IMR-90 (cell line): Measurements from ENCODE around the gene SCAMP4. TPM values are rescaled to one million over a fixed set of nuclear protein-coding genes. Genes with fewer than 3 reads are reported as not detected.

Experiments used
- ATAC-seq: fragments of 200-7000 bp; cut with Tn5 transposase; 2 replicates; pipeline ENCODE4 v1.9.1; 2020; ENCODE audit warnings: low read depth, mild to moderate bottlenecking, moderate library complexity
- BruUV-seq: library from RNA; stranded (reverse); fragments of 400-500 nt; replicated peaks from 2 replicates; lab custom pipeline; 2021; lab: Mats Ljungman, UMichigan
- CTCF ChIA-PET: fragments of 300-600 bp; formaldehyde crosslinking; extraction: SDS; loops from one replicate; lab custom pipeline; 2021; ENCODE audit warnings: antibody characterized with exemption; lab: Yijun Ruan, JAX
- POLR2A ChIA-PET: fragments of 300-600 bp; sonication (Branson Sonifier 250); formaldehyde crosslinking; loops from one replicate; lab custom pipeline; 2022; ENCODE audit warnings: antibody characterized with exemption; ENCODE audit not compliant: unreplicated experiment; lab: Charles Lee
- DNase-seq: peaks from one replicate; pipeline ENCODE4 v3.0.0; 2013
- H2AFZ ChIP-seq: replicated peaks from 2 replicates; pipeline ENCODE3; 2013; ENCODE audit warnings: low read length, mild to moderate bottlenecking; ENCODE audit not compliant: poor library complexity
- H2AK5ac ChIP-seq: 2 replicates; pipeline ENCODE4 v1.6.1; 2013; ENCODE audit warnings: low read depth, low read length, inconsistent platforms
- H2AK9ac ChIP-seq: replicated peaks from 2 replicates; pipeline ENCODE3; 2013; ENCODE audit warnings: mild to moderate bottlenecking, low read depth, low read length, moderate library complexity; ENCODE audit not compliant: poor library complexity
- H2BK120ac ChIP-seq: 2 replicates; pipeline ENCODE4 v1.6.1; 2013; ENCODE audit warnings: low read depth, low read length, inconsistent platforms
- H2BK15ac ChIP-seq: 3 replicates; pipeline ENCODE4 v1.6.1; 2013; ENCODE audit warnings: low read depth, low read length, inconsistent platforms
- H2BK20ac ChIP-seq: 2 replicates; pipeline ENCODE4 v1.6.1; 2013; ENCODE audit warnings: low read depth, mild to moderate bottlenecking, inconsistent platforms, low read length, moderate library complexity
- H2BK5ac ChIP-seq: 2 replicates; pipeline ENCODE4 v1.6.1; 2013; ENCODE audit warnings: mild to moderate bottlenecking, low read depth, low read length, inconsistent platforms; ENCODE audit not compliant: poor library complexity, severe bottlenecking
- H3K14ac ChIP-seq: replicated peaks from 2 replicates; pipeline ENCODE4 v1.6.1; 2013; ENCODE audit warnings: low read depth, low read length, inconsistent platforms
- H3K18ac ChIP-seq: 2 replicates; pipeline ENCODE4 v1.6.1; 2013; ENCODE audit warnings: low read depth, low read length, control low read depth
- H3K23ac ChIP-seq: 2 replicates; pipeline ENCODE4 v1.6.1; 2013; ENCODE audit warnings: low read depth, low read length, inconsistent platforms
- H3K27ac ChIP-seq: 2 replicates; pipeline ENCODE4 v1.5.1; 2013; ENCODE audit warnings: mild to moderate bottlenecking, control low read depth, low read length; ENCODE audit not compliant: insufficient read depth
- H3K27me3 ChIP-seq: 2 replicates; pipeline ENCODE4 v1.6.1; 2013; ENCODE audit warnings: low read length; ENCODE audit not compliant: control insufficient read depth, insufficient read depth
- H3K36me3 ChIP-seq: 2 replicates; pipeline ENCODE4 v1.6.1; 2013; ENCODE audit warnings: low read length, mixed read lengths; ENCODE audit not compliant: control insufficient read depth, insufficient read depth
- H3K4ac ChIP-seq: 2 replicates; pipeline ENCODE4 v1.6.1; 2013; ENCODE audit warnings: low read depth, low read length, inconsistent platforms
- H3K4me1 ChIP-seq: 2 replicates; pipeline ENCODE4 v1.6.1; 2013; ENCODE audit warnings: low read length, mixed read lengths; ENCODE audit not compliant: control insufficient read depth, insufficient read depth
- H3K4me2 ChIP-seq: 2 replicates; pipeline ENCODE4 v1.6.1; 2013; ENCODE audit warnings: low read depth, mild to moderate bottlenecking, control low read depth, low read length, moderate library complexity
- H3K4me3 ChIP-seq: 2 replicates; pipeline ENCODE4 v1.5.1; 2013; ENCODE audit warnings: low read depth, mild to moderate bottlenecking, control low read depth, low read length, moderate library complexity; ENCODE audit not compliant: insufficient read depth
- H3K56ac ChIP-seq: 2 replicates; pipeline ENCODE4 v1.6.1; 2013; ENCODE audit warnings: low read length, inconsistent platforms; ENCODE audit not compliant: insufficient read depth; ENCODE audit errors: extremely low read depth
- H3K79me1 ChIP-seq, 2 experiments: 2 replicates each; pipeline ENCODE4 v1.6.1; 2013; ENCODE audit warnings: low read length in 2 of 2, inconsistent platforms in 1 of 2, low read depth in 1 of 2
- H3K9ac ChIP-seq: 2 replicates; pipeline ENCODE4 v1.6.1; 2013; ENCODE audit warnings: low read depth, low read length, control low read depth
- H3K9me1 ChIP-seq: 2 replicates; pipeline ENCODE4 v1.6.1; 2013; ENCODE audit warnings: low read length, inconsistent platforms; ENCODE audit not compliant: insufficient read depth
- H3K9me3 ChIP-seq: 2 replicates; pipeline ENCODE4 v1.6.1; 2013; ENCODE audit warnings: low read length; ENCODE audit not compliant: control insufficient read depth, insufficient read depth
- H4K20me1 ChIP-seq: 2 replicates; pipeline ENCODE4 v1.6.1; 2013; ENCODE audit warnings: low read length, inconsistent platforms; ENCODE audit not compliant: insufficient read depth
- H4K5ac ChIP-seq: 2 replicates; pipeline ENCODE4 v1.6.1; 2013; ENCODE audit warnings: mild to moderate bottlenecking, low read depth, low read length, control low read depth
- H4K8ac ChIP-seq, 2 experiments: 2 replicates each; pipeline ENCODE4 v1.6.1; 2013; ENCODE audit warnings: low read depth in 2 of 2, low read length in 2 of 2, control low read depth in 1 of 2, inconsistent platforms in 1 of 2
- H4K91ac ChIP-seq: 2 replicates; pipeline ENCODE4 v1.6.1; 2013; ENCODE audit warnings: low read depth, low read length, inconsistent platforms; ENCODE audit not compliant: insufficient read depth
- CHD1 ChIP-seq: IDR thresholded peaks from 2 replicates; pipeline ENCODE4 v1.6.1; 2012; ENCODE audit warnings: low read depth, low read length, improper control_type of control experiment
- MAZ ChIP-seq: IDR thresholded peaks from 2 replicates; pipeline ENCODE4 v1.6.1; 2012; ENCODE audit warnings: low read depth, mild to moderate bottlenecking, low read length, improper control_type of control experiment, moderate library complexity, borderline replicate concordance
- MXI1 ChIP-seq: IDR thresholded peaks from 2 replicates; pipeline ENCODE4 v1.6.1; 2012; ENCODE audit warnings: low read depth, mild to moderate bottlenecking, low read length, moderate library complexity, borderline replicate concordance
- POLR2A ChIP-seq: IDR thresholded peaks from 2 replicates; pipeline ENCODE4 v1.6.1; 2012; ENCODE audit warnings: mild to moderate bottlenecking, low read depth, low read length
- RAD21 ChIP-seq: IDR thresholded peaks from 2 replicates; pipeline ENCODE4 v1.6.1; 2012; ENCODE audit warnings: low read length, improper control_type of control experiment
- WGBS, 2 experiments: methylation state at CpG; one replicate each; pipeline versions ENCODE4 v1.1.5 to v1.1.7; 2013; ENCODE audit warnings: missing lambda C conversion rate in 2 of 2; ENCODE audit not compliant: insufficient read length in 1 of 2; ENCODE audit errors: extremely low coverage in 2 of 2; 5-methylcytosine and 5-hydroxymethylcytosine counted together
- dilution Hi-C: fragments of 300-500 bp; cut with HindIII; formaldehyde crosslinking; loops from one replicate; pipeline ENCODE4 v1.14.3; 2018; ENCODE audit warnings: low sequenced_read_pairs; ENCODE audit not compliant: unreplicated experiment
- in situ Hi-C: fragments of 300-500 bp; cut with MboI; formaldehyde crosslinking; loops from 3 replicates; pipeline ENCODE4 v1.14.3; 2019; ENCODE audit warnings: low sequenced_read_pairs, inconsistent platforms, mixed read lengths
- intact Hi-C: fragments of 100-400 bp; cut with micrococcal nuclease; formaldehyde crosslinking; loops from 2 replicates; pipeline ENCODE4 v1.10.0; 2022
- polyA plus RNA-seq, 3 experiments: library from polyadenylated mRNA; depleted of rRNA; stranded (reverse); fragments of >200 nt; gene quantifications; 2 replicates each; pipeline ENCODE4 v1.2.3, GENCODE V29; 2012; ENCODE audit warnings: low replicate concordance in 1 of 3
- total RNA-seq: library from RNA; depleted of rRNA; stranded (reverse); fragments of >200 nt; gene quantifications from 2 replicates; pipeline ENCODE4 v1.2.3, GENCODE V29; 2012

The SCAMP4 gene
- total and polyA plus RNA-seq, 2 of the 4 experiments (the other 2 are of a cell fraction) = 16.1 to 28.1 TPM

GRCh38 chr19:1884719-1885334 is 20.4 kb upstream of the SCAMP4 start:
- peak overlapping the region; percentile 92 for H3K23ac ChIP-seq
- ChIA-PET CTCF (no interaction called here), POLR2A (interaction anchor here (0.6 kb wide), 1 partner anchor 20 kb away, joined by 7 read pairs; no protein-coding TSS in a partner anchor)
- H3K27ac ChIP-seq = peak overlapping the region; percentile 89
- H2AK5ac ChIP-seq = peak overlapping the region; percentile 85
- H3K4me1 ChIP-seq = peaks cover 24% of the 10 kb centered on the region
- TF ChIP-seq RAD21 (no peak), CHD1 (0 out of 2 replicates have a peak, but pooled peaks have one; percentile 49), MAZ (0 out of 2 replicates have a peak, but pooled peaks have one; percentile 22), POLR2A (peak; percentile 43; the same call in 1 of the 2 replicates), MXI1 (peak; percentile 10; the same call in 1 of the 2 replicates)
- H2AK9ac ChIP-seq = peak overlapping the region; percentile 99
- DNase-seq = no peak
- H3K4me3 ChIP-seq = peak overlapping the region; percentile 99
- no peaks in the 10 kb centered on the region for H3K27me3 ChIP-seq
- peak overlapping the region; percentile 49 for H2BK5ac ChIP-seq
- dilution Hi-C loops = no loop called here
- peak overlapping the region; percentile 63; the same call in 1 of the 2 replicates for H3K14ac ChIP-seq
- peak overlapping the region; percentile 99 for H3K4me2 ChIP-seq
- H3K36me3 ChIP-seq = peaks cover 12% of the 10 kb centered on the region; the same call in 1 of the 2 replicates
- in situ Hi-C loops = no loop called here
- no peak overlapping the region for H2BK120ac ChIP-seq
- no peak overlapping the region for H3K18ac ChIP-seq
- no TSS peak for BruUV-seq
- no peak overlapping the region for H2BK20ac ChIP-seq
- intact Hi-C loops = loop anchor here (1.0 kb wide), 1 partner anchor 20 kb away; the partner anchor contains the start of genes ADAT3 and SCAMP4
- 0% methylated on average over 42 of the region's 56 CpGs; no CpG with 5 or more reads in 1 of the 2 experiments for WGBS, 2 experiments
- peaks cover 4 to 44% of the 10 kb centered on the region in 2 experiments for H3K79me1 ChIP-seq
- peak overlapping the region in 1 of 2 experiments; percentile 52; a peak in 2 of 4 replicates for H4K8ac ChIP-seq
- peaks cover 18% of the 10 kb centered on the region for H3K9me1 ChIP-seq
- H3K9ac ChIP-seq = peak overlapping the region; percentile 97
- peak; percentile 49 for ATAC-seq
- no peak overlapping the region for H4K91ac ChIP-seq
- peak overlapping the region; percentile 66 for H3K4ac ChIP-seq
- H2BK15ac ChIP-seq = no peak overlapping the region
- peak overlapping the region; percentile 26; the same call in 1 of the 2 replicates for H4K5ac ChIP-seq
- no peaks in the 10 kb centered on the region for H3K9me3 ChIP-seq
- H4K20me1 ChIP-seq = peaks cover 46% of the 10 kb centered on the region
- peak overlapping the region; percentile 58 for H3K56ac ChIP-seq
- peak overlapping the region; percentile 87 for H2AFZ ChIP-seq
